Erythroblast (primary cell): ENCODE results near the gene ACTBL2.

Experiments used
- GATA1 ChIP-seq: IDR thresholded peaks from 2 replicates; pipeline ENCODE4 v1.6.1; 2011; ENCODE audit warnings: low read depth, mild to moderate bottlenecking, control low read depth, low read length, moderate library complexity
- POLR2A ChIP-seq: IDR thresholded peaks from 2 replicates; pipeline ENCODE4 v1.6.1; 2011; ENCODE audit warnings: mild to moderate bottlenecking, low read length

GRCh38 chr5:57468481-57469163, 14.0 kb downstream of the ACTBL2 start:
- no peak for TF ChIP-seq POLR2A
- TF ChIP-seq GATA1 = no peak
